Measurements from ENCODE around the gene UTF1.

DNA sequence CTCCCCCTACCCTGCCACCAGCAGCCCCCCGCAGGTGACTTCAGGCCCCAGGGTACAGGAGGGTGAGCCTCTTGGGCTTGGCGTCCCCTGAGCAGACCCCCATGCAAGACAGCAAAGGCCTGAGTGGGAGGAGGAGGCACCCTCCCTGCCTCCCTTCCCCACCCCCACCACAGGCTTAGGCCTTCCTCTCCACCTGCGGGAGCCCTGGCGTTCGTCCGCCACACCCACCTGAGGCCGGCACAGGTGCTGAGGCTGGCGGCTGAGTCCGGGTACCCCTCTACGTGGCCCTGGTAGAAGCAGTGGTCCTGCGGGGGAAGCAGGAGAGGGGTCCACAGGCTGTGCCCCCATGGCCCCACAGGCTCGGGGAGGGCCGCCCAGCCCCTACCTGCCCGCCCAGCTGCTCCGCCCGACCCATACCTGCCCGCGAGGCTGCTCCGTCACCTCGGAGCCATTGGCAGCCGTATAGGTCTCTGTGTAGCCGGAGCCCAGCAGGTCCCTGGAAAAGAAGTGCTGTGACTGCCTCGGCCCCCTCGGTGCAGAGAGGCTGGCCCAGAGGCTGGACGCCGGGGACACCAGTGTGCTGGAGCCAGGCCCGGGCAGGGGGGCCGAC, 43.6 kb downstream of the UTF1 start:
- TF ChIP-seq, protein P1, sequence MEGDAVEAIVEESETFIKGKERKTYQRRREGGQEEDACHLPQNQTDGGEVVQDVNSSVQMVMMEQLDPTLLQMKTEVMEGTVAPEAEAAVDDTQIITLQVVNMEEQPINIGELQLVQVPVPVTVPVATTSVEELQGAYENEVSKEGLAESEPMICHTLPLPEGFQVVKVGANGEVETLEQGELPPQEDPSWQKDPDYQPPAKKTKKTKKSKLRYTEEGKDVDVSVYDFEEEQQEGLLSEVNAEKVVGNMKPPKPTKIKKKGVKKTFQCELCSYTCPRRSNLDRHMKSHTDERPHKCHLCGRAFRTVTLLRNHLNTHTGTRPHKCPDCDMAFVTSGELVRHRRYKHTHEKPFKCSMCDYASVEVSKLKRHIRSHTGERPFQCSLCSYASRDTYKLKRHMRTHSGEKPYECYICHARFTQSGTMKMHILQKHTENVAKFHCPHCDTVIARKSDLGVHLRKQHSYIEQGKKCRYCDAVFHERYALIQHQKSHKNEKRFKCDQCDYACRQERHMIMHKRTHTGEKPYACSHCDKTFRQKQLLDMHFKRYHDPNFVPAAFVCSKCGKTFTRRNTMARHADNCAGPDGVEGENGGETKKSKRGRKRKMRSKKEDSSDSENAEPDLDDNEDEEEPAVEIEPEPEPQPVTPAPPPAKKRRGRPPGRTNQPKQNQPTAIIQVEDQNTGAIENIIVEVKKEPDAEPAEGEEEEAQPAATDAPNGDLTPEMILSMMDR (IDR thresholded peaks at IDR 0.05), result no peak
- TF ChIP-seq EP300 (IDR thresholded peaks at IDR 0.05), result no peak
